NCI-H146 treated with DMSO at 0.1 percent for 48 hours (cell line): ENCODE results near the gene VASN.

Source experiments
- DNase-seq: peaks from one replicate; lab custom pipeline; 2025; ENCODE audit not compliant: unreplicated experiment; lab: John Stamatoyannopoulos, UW

Gene VASN

GRCh38 chr16:4370570-4371356 is 885 bp upstream of the VASN start:
- no peak for DNase-seq

GRCh38 chr16:4372001-4372577 is 441 bp downstream of the VASN start:
- no peak for DNase-seq

GRCh38 chr16:4372578-4373355 is 1.1 kb downstream of the VASN start:
- DNase-seq = peak; percentile 84

- no peak for DNase-seq
These were observed 1.8 kb downstream of the VASN start for GRCh38 chr16:4373356-4373908.

- no peak for DNase-seq
These were observed 2.5 kb downstream of the VASN start for GRCh38 chr16:4373909-4374742.

GRCh38 chr16:4375717-4376116 is 4.1 kb downstream of the VASN start:
- DNase-seq = no peak

GRCh38 chr16:4376126-4376892 is 4.7 kb downstream of the VASN start:
- DNase-seq = no peak

GRCh38 chr16:4376893-4377572 is 5.4 kb downstream of the VASN start:
- no peak for DNase-seq

GRCh38 chr16:4377573-4378154 is 6.0 kb downstream of the VASN start:
- DNase-seq = no peak

- DNase-seq = no peak
These were observed 6.6 kb downstream of the VASN start for GRCh38 chr16:4378161-4378666.

- DNase-seq = no peak
These were observed 7.5 kb downstream of the VASN start for GRCh38 chr16:4378999-4379690.

GRCh38 chr16:4380119-4381063 is 8.7 kb downstream of the VASN start:
- no peak for DNase-seq

- DNase-seq = no peak
These were observed 9.7 kb downstream of the VASN start for GRCh38 chr16:4381072-4381934.

- DNase-seq = no peak
These were observed 10.5 kb downstream of the VASN start for GRCh38 chr16:4381935-4382794.

GRCh38 chr16:4382795-4383357 is 11.2 kb downstream of the VASN start:
- DNase-seq = no peak
